Thoracic aorta (tissue), 2 donors: ENCODE measurements around the gene MCM9. TPM values are rescaled to one million over a fixed set of nuclear protein-coding genes. Genes with fewer than 3 reads are reported as not detected.

Source experiments
- ATAC-seq: fragments of 150-250 bp; one replicate; pipeline ENCODE4 v1.8.0; 2017; ENCODE audit warnings: low read depth; ENCODE audit not compliant: insufficient number of reproducible peaks, low FRiP score
- DNase-seq: peaks from one replicate; pipeline ENCODE4 v3.0.0-alpha.2; 2020; ENCODE audit warnings: low spot score
- H3K27ac ChIP-seq, 2 donors: fragments of 200-600 bp; sonication (generic); 1 replicate in 1 of 2; 2 replicates in 1 of 2; pipeline ENCODE4 v1.5.1; 2016; ENCODE audit warnings: mild to moderate bottlenecking in 2 of 2, moderate library complexity in 2 of 2
- H3K27me3 ChIP-seq: fragments of 200-600 bp; sonication (generic); replicated peaks from 2 replicates; pipeline ENCODE4 v1.6.0; 2016; ENCODE audit warnings: mild to moderate bottlenecking; ENCODE audit not compliant: insufficient read depth
- H3K36me3 ChIP-seq: fragments of 200-600 bp; sonication (generic); one replicate; pipeline ENCODE4 v1.5.1; 2016
- H3K4me1 ChIP-seq, 2 donors: fragments of 200-600 bp; sonication (generic); 1 replicate in 1 of 2; 2 replicates in 1 of 2; pipeline versions ENCODE4 v1.5.1 to v1.6.0; 2016; ENCODE audit warnings: low read depth in 2 of 2, mild to moderate bottlenecking in 1 of 2; ENCODE audit not compliant: control insufficient read depth in 1 of 2
- H3K4me3 ChIP-seq: fragments of 200-600 bp; sonication (generic); 2 replicates; pipeline ENCODE4 v1.5.1; 2016; ENCODE audit warnings: mild to moderate bottlenecking
- H3K9me3 ChIP-seq: fragments of 200-600 bp; sonication (generic); 2 replicates; pipeline ENCODE4 v1.5.1; 2016
- total RNA-seq, 2 donors: library from RNA; depleted of rRNA; stranded (reverse); fragments of >200 nt; gene quantifications; one replicate each; pipeline versions ENCODE4 v1.1.0 to v1.2.3, GENCODE V29; 2016
- TF ChIP-seq, protein P1 (sequence below): fragments of 200-600 bp; sonication (generic); IDR thresholded peaks from one replicate; pipeline ENCODE4 v1.5.1; 2019; ENCODE audit warnings: antibody characterized with exemption

Gene MCM9
- total RNA-seq, 2 donors from 2014 or later, result 14.1 to 22.2 TPM

DNA sequence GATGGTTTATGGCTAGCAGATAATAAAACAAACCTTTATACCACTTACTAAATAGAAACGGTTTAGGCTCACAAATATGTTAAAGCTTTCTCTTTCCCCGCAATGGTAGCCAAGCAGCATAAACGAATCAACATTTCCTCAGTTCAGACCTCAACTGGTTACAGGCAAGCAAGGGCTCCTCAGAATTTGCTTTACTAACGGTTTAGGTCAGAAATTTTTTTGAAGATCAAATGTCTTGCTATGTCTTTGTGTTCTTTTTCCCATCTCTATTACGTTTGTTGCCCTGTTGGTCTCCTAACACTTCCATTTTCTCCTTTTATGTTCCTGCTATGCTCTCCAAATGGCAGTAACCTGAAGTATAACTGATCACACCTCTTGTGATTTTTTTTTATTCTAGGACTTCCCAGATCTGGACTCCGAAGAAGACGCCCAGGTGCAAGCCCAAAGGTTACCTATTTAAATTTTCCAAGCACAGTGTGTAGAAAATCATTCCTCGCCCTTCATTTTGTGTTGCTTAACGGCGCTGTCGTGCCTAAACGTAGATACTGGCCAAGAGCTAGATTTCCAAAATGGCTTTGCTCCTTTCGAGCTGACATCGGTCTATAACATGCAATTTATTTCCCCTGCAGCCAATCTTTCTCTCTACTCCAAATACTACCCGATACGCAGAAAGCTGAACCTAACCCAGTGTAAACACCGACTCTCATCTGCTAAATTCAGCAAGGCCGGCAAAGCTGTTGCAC lies 41.7 kb downstream of the MCM9 start:
- peak overlapping the region; percentile 98 for H3K4me3 ChIP-seq
- no peaks in the 10 kb centered on the region for H3K36me3 ChIP-seq
- DNase-seq (no peak), ATAC-seq (peak; percentile 68)
- no peaks in the 10 kb centered on the region for H3K9me3 ChIP-seq
- no peaks in the 10 kb centered on the region for H3K27me3 ChIP-seq
- peak overlapping the region; percentile 90 for H3K27ac ChIP-seq
- TF ChIP-seq, protein P1, sequence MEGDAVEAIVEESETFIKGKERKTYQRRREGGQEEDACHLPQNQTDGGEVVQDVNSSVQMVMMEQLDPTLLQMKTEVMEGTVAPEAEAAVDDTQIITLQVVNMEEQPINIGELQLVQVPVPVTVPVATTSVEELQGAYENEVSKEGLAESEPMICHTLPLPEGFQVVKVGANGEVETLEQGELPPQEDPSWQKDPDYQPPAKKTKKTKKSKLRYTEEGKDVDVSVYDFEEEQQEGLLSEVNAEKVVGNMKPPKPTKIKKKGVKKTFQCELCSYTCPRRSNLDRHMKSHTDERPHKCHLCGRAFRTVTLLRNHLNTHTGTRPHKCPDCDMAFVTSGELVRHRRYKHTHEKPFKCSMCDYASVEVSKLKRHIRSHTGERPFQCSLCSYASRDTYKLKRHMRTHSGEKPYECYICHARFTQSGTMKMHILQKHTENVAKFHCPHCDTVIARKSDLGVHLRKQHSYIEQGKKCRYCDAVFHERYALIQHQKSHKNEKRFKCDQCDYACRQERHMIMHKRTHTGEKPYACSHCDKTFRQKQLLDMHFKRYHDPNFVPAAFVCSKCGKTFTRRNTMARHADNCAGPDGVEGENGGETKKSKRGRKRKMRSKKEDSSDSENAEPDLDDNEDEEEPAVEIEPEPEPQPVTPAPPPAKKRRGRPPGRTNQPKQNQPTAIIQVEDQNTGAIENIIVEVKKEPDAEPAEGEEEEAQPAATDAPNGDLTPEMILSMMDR, result no peak
- H3K4me1 ChIP-seq, result peaks cover 13 to 35% of the 10 kb centered on the region in 2 donors

DNA sequence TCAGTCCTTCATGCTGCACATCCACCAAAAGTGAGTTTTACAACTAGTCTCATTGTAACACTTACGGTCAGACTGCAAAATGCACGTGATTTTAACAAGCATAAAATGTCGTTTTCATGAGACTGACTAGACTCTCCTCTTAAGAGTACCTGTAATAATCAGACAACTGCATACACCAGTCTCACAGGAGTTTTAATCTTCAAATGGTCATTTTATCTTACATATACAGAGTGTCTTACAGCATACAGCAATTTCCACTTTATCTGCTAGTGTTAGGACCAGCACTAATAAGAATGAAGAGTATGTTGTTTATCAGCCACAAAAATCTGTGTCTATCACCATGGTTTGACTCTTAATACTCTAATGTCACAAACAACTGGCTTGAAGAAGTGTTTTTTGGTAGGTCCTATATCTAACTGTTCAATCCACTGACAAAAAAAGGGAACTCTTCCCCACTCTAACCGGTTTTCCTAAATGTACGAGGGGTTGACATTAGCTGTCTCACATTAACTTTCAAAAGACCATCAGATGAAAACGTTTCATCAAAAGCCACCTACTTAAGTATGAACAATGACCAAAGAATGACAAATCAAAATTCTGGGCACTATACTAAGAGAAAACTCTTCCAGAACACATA lies 42.5 kb downstream of the MCM9 start:
- Histone ChIP-seq H3K36me3 (no peaks in the 10 kb centered on the region), H3K4me3 (peak overlapping the region; percentile 98), H3K27me3 (no peaks in the 10 kb centered on the region), H3K27ac (peak overlapping the region; percentile 90), H3K4me1 (peaks cover 13 to 29% of the 10 kb centered on the region in 2 donors), H3K9me3 (no peaks in the 10 kb centered on the region)
- no peak for ATAC-seq
- DNase-seq, result no peak
- TF ChIP-seq, protein P1, result no peak

DNA sequence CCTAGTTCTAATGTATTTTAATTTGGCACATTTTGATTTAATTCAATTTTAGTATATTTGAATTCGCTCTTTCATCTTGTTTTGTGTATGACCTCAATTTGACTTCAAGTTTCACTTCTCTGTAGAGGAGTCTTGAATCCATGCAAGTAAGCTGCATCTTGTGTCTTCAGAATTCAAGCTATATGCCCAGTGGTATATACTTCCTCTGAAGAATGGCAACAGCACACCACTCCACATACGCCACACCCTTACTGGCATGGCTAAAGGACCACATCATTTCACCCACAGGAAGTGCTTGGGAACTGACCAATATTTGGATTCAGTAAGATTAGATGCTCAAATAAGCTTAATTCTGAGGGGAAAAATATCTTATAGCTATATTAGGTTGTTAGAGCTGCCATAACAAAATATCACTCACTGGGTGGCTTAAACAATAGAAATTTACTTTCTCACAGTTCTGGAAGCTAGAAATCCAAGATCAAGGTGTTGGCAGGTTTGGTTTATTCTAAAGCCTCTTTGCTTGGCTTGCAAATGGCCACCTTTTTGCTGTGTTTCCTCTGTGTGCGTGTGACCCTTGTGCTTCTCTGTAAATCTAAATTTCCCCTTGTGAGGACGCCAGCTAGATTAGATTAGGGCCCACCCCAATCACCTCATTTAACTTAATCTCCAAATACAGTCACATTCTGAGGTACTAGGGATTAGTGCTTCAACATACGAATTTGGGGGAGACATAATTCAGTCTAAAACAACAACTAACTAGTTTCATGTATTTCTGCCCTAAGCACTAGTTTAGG lies 43.8 kb downstream of the MCM9 start:
- peaks cover 10 to 25% of the 10 kb centered on the region in 2 donors for H3K4me1 ChIP-seq
- H3K36me3 ChIP-seq, result no peaks in the 10 kb centered on the region
- H3K27me3 ChIP-seq, result no peaks in the 10 kb centered on the region
- DNase-seq (no peak), ATAC-seq (no peak)
- no peaks in the 10 kb centered on the region for H3K9me3 ChIP-seq
- H3K4me3 ChIP-seq, result peak overlapping the region; percentile 98
- H3K27ac ChIP-seq, result peak overlapping the region in 1 of 2 donors; percentile 90
- TF ChIP-seq, protein P1, result no peak

DNA sequence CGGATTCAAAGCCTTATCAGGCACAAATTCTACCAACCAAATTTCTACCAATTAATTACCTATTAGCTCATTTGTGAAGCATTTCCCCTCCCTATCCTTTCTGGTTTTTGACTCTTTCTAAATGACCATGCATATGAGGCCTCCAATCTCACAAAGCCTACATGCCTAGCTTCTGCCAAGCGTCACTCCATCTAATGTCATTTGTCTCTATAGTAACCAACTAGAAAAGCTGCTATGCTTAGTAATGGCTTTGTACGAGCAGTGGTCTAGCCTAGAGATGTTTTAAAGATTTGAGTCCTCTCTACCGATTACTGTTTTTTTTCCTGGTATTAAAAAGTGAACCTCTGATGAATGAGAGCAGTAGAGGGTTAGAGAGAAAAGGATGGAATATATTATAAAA lies 45.8 kb downstream of the MCM9 start:
- Histone ChIP-seq H3K36me3 (no peaks in the 10 kb centered on the region), H3K27me3 (no peaks in the 10 kb centered on the region), H3K4me3 (no peak overlapping the region), H3K4me1 (peaks cover 10 to 21% of the 10 kb centered on the region in 2 donors), H3K27ac (no peak overlapping the region), H3K9me3 (no peaks in the 10 kb centered on the region)
- TF ChIP-seq, protein P1, result no peak
- DNase-seq, result no peak
- no peak for ATAC-seq

DNA sequence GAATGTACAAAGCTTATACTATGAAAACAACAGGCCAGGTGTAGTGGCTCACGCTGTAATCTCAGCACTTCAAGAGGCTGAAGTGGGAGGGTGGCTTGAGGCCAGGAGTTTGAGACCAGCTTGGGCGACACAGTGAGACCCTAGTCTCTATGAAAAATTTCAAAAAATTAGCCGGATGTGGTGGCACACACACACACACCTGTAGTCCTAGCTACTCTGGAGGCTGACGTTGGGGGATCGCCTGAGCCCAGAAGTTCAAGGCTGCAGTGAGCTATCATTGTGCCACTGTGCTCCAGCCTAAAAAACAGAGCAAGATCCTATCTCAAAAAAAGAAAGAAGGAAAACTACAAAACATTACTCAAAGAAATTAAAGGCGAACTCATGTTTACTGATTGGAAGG lies 48.3 kb downstream of the MCM9 start:
- H3K4me3 ChIP-seq, result no peak overlapping the region
- no peak for DNase-seq
- no peaks in the 10 kb centered on the region for H3K9me3 ChIP-seq
- H3K36me3 ChIP-seq, result no peaks in the 10 kb centered on the region
- no peak overlapping the region for H3K27ac ChIP-seq
- TF ChIP-seq, protein P1, result no peak
- H3K4me1 ChIP-seq, result peaks cover 4 to 9% of the 10 kb centered on the region in 2 donors
- H3K27me3 ChIP-seq, result no peaks in the 10 kb centered on the region
- no peak for ATAC-seq
